Fibroblast of lung (primary cell): ENCODE data around the gene SIVA1. TPM values are rescaled to one million over a fixed set of nuclear protein-coding genes. Genes with fewer than 3 reads are reported as not detected.

Experiments used
- DNase-seq, 2 donors: peaks; one replicate each; pipeline versions ENCODE4 v3.0.0 to v3.0.0-alpha.2; 2010; ENCODE audit warnings: low read depth in 2 of 2
- H2AFZ ChIP-seq: 2 replicates; pipeline ENCODE4 v1.5.1; 2012; ENCODE audit warnings: low read length, control low read depth, inconsistent platforms
- H3K27ac ChIP-seq: 2 replicates; pipeline ENCODE4 v1.5.1; 2011; ENCODE audit warnings: low read length, control low read depth; ENCODE audit not compliant: insufficient read depth
- H3K27me3 ChIP-seq: 2 replicates; pipeline ENCODE4 v1.5.1; 2011; ENCODE audit warnings: mild to moderate bottlenecking, low read length; ENCODE audit not compliant: control insufficient read depth, insufficient read depth
- H3K36me3 ChIP-seq: 2 replicates; pipeline ENCODE4 v1.5.1; 2011; ENCODE audit warnings: low read length; ENCODE audit not compliant: control insufficient read depth, insufficient read depth
- H3K4me1 ChIP-seq: 2 replicates; pipeline ENCODE4 v1.5.1; 2011; ENCODE audit warnings: low read length; ENCODE audit not compliant: control insufficient read depth, insufficient read depth; ENCODE audit errors: extremely low read depth
- H3K4me2 ChIP-seq: 2 replicates; pipeline ENCODE4 v1.5.1; 2011; ENCODE audit warnings: low read length, control low read depth; ENCODE audit not compliant: insufficient read depth; ENCODE audit errors: extremely low read depth
- H3K4me3 ChIP-seq, 4 experiments: fragments of 200-600 bp in 1 of 4; sonication (generic) in 1 of 4; replicated peaks in 1 of 4; 2 replicates each; pipeline ENCODE4 v1.5.1; 2011 to 2016; ENCODE audit warnings: low read length in 4 of 4, low read depth in 3 of 4, mild to moderate bottlenecking in 3 of 4, control low read depth in 2 of 4, inconsistent platforms in 1 of 4, mixed read lengths in 1 of 4; ENCODE audit not compliant: insufficient read depth in 1 of 4; ENCODE audit errors: control extremely low read depth in 1 of 4
- H3K79me2 ChIP-seq: 2 replicates; pipeline ENCODE4 v1.5.1; 2012; ENCODE audit warnings: mild to moderate bottlenecking, low read length, inconsistent platforms; ENCODE audit not compliant: control insufficient read depth, insufficient read depth
- H3K9ac ChIP-seq: 2 replicates; pipeline ENCODE4 v1.5.1; 2011; ENCODE audit warnings: mild to moderate bottlenecking, low read length, control low read depth; ENCODE audit not compliant: insufficient read depth
- H3K9me3 ChIP-seq: 2 replicates; pipeline ENCODE4 v1.5.1; 2012; ENCODE audit warnings: low read depth, low read length; ENCODE audit not compliant: control insufficient read depth, insufficient read depth
- H4K20me1 ChIP-seq: 2 replicates; pipeline ENCODE4 v1.5.1; 2011; ENCODE audit warnings: low read length; ENCODE audit not compliant: control insufficient read depth, insufficient read depth; ENCODE audit errors: extremely low read depth
- EZH2 ChIP-seq: IDR thresholded peaks from 2 replicates; pipeline ENCODE4 v1.5.1; 2012; ENCODE audit warnings: low read length, control low read depth, mild to moderate bottlenecking; ENCODE audit errors: missing control alignments
- polyA plus RNA-seq, 2 donors: library from polyadenylated mRNA; depleted of rRNA in 1 of 2; stranded (reverse) in 1 of 2; unstranded in 1 of 2; fragments of >200 nt; gene quantifications; 2 replicates each; pipeline ENCODE4 v1.2.1, GENCODE V29; 2011 to 2012; ENCODE audit warnings: missing spikeins in 1 of 2
- total RNA-seq: library from RNA; depleted of rRNA; stranded (reverse); fragments of >200 nt; gene quantifications from 2 replicates; pipeline ENCODE4 v1.2.1, GENCODE V29; 2014
- TF ChIP-seq, protein P1 (sequence below), 2 donors: IDR thresholded peaks in 1 of 2; conservative IDR thresholded peaks in 1 of 2; 1 replicate in 1 of 2; 2 replicates in 1 of 2; pipeline ENCODE4 v1.5.1; 2011 to 2012; ENCODE audit warnings: low read length in 2 of 2, control low read depth in 1 of 2, inconsistent platforms in 1 of 2, low read depth in 1 of 2, mild to moderate bottlenecking in 1 of 2

Gene SIVA1
- total and polyA plus RNA-seq, 2 donors (not counting 1 experiment from before 2014, with no cell fraction given) = 26.1 to 65.1 TPM

GRCh38 chr14:104801520-104802393 lies 48.8 kb downstream of the SIVA1 start:
- Histone ChIP-seq H3K9me3 (no peaks in the 10 kb centered on the region), H3K4me2 (peak overlapping the region; percentile 84), H4K20me1 (no peaks in the 10 kb centered on the region)

DNA sequence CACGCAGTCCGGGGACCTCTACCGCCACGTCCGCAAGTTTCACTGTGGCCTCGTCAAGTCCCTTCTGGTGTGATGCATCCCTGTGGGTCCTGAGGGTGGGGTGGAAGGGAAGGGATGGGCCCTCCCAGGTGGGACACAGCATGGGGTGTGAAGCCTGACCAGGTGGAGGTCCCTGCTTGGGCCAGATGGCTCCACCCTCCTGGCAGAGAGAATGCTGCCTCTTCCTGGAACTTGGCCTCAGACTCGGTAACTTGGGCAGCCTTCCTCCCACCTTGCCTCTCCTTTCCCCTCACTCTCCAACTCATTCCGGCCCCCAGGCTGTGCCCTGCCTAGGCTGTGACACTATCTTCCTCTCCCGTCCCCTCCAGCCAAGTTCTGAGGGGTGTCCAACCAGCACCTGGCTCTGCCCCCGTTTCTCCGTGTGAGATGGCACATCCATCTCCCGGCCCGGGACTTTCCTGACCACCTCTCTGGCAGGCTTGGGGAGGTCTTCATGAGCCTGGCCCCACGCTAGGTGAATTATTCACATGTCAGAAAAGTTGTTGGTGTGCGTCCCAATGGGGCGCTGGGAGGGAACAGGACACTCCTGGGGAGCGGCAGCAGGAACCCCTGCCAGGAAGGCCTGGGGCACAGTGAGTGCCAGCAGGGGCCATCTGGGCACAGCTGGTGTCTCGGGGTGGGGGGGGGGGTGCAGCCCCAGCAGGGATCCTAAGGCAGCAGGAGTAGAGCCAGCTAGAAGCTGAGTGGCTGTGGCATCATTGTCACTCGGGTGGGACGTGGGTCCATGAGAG lies 49.6 kb downstream of the SIVA1 start:
- no peak overlapping the region for H2AFZ ChIP-seq
- no peaks in the 10 kb centered on the region for H3K79me2 ChIP-seq
- no peak overlapping the region for H3K4me2 ChIP-seq
- H3K9ac ChIP-seq = no peak overlapping the region
- H3K27ac ChIP-seq = no peak overlapping the region
- H3K4me1 ChIP-seq = peaks cover 16% of the 10 kb centered on the region
- no peak overlapping the region for H3K4me3 ChIP-seq
- TF ChIP-seq, protein P1, sequence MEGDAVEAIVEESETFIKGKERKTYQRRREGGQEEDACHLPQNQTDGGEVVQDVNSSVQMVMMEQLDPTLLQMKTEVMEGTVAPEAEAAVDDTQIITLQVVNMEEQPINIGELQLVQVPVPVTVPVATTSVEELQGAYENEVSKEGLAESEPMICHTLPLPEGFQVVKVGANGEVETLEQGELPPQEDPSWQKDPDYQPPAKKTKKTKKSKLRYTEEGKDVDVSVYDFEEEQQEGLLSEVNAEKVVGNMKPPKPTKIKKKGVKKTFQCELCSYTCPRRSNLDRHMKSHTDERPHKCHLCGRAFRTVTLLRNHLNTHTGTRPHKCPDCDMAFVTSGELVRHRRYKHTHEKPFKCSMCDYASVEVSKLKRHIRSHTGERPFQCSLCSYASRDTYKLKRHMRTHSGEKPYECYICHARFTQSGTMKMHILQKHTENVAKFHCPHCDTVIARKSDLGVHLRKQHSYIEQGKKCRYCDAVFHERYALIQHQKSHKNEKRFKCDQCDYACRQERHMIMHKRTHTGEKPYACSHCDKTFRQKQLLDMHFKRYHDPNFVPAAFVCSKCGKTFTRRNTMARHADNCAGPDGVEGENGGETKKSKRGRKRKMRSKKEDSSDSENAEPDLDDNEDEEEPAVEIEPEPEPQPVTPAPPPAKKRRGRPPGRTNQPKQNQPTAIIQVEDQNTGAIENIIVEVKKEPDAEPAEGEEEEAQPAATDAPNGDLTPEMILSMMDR (conservative IDR thresholded peaks at IDR 0.05 in 1 of 2, IDR thresholded peaks at IDR 0.05 in 1 of 2; ENCODE audit: low read depth in 1 of 2, low read length in 2 of 2) = no peak
- TF ChIP-seq EZH2 = no peak
- H4K20me1 ChIP-seq = no peaks in the 10 kb centered on the region
- no peaks in the 10 kb centered on the region for H3K27me3 ChIP-seq
- DNase-seq = no peak
- no peaks in the 10 kb centered on the region for H3K36me3 ChIP-seq
- no peaks in the 10 kb centered on the region for H3K9me3 ChIP-seq

More at GRCh38 chr14:104801520-104802393, 48.8 kb downstream of the SIVA1 start:
- H3K27ac ChIP-seq = no peak overlapping the region
- no peaks in the 10 kb centered on the region for H3K36me3 ChIP-seq
- H2AFZ ChIP-seq = no peak overlapping the region
- H3K27me3 ChIP-seq = no peaks in the 10 kb centered on the region
- DNase-seq = no peak
- TF ChIP-seq, protein P1 (conservative IDR thresholded peaks at IDR 0.05 in 1 of 2, IDR thresholded peaks at IDR 0.05 in 1 of 2; ENCODE audit: low read depth in 1 of 2, low read length in 2 of 2) = no peak
- TF ChIP-seq EZH2 = no peak
- H3K4me3 ChIP-seq = peak overlapping the region in 2 of 4 experiments; percentile 39 to 64
- peaks cover 16% of the 10 kb centered on the region for H3K4me1 ChIP-seq
- H3K79me2 ChIP-seq = no peaks in the 10 kb centered on the region
- no peak overlapping the region for H3K9ac ChIP-seq

GRCh38 chr14:104803280-104803911 lies 50.4 kb downstream of the SIVA1 start:
- Histone ChIP-seq H3K79me2 (no peaks in the 10 kb centered on the region), H3K9ac (no peak overlapping the region), H3K4me2 (no peak overlapping the region), H3K4me3 (no peak overlapping the region), H3K4me1 (peaks cover 14% of the 10 kb centered on the region), H4K20me1 (no peaks in the 10 kb centered on the region), H3K27me3 (no peaks in the 10 kb centered on the region), H2AFZ (no peak overlapping the region), H3K9me3 (no peaks in the 10 kb centered on the region), H3K36me3 (no peaks in the 10 kb centered on the region), H3K27ac (no peak overlapping the region)
- TF ChIP-seq, protein P1 (conservative IDR thresholded peaks at IDR 0.05 in 1 of 2, IDR thresholded peaks at IDR 0.05 in 1 of 2; ENCODE audit: low read depth in 1 of 2, low read length in 2 of 2) = no peak
- TF ChIP-seq EZH2 = no peak
- no peak for DNase-seq
